Uterus (tissue), 2 donors: ENCODE data around the gene ABHD10.

ENCODE experiments used
- CTCF ChIP-seq, 4 experiments: fragments of 200-600 bp in 2 of 4; fragments of 450-650 bp in 2 of 4; sonication (generic) in 2 of 4; IDR thresholded peaks; one replicate each; pipeline ENCODE4 v1.5.1; 2016 to 2019; ENCODE audit warnings: antibody characterized with exemption in 4 of 4, mild to moderate bottlenecking in 2 of 4, moderate library complexity in 1 of 4
- POLR2A ChIP-seq, 2 donors: fragments of 450-650 bp; IDR thresholded peaks; one replicate each; pipeline ENCODE4 v1.6.1; 2016; ENCODE audit warnings: antibody characterized with exemption in 2 of 2, mild to moderate bottlenecking in 1 of 2, moderate library complexity in 1 of 2

- TF ChIP-seq POLR2A (IDR thresholded peaks at IDR 0.05) = no peak
- TF ChIP-seq CTCF (IDR thresholded peaks at IDR 0.05) = no peak
Observed at GRCh38 chr3:111963424-111963823, 15.4 kb upstream of the ABHD10 start.
